Measurements from ENCODE around the gene RUFY2.

DNA sequence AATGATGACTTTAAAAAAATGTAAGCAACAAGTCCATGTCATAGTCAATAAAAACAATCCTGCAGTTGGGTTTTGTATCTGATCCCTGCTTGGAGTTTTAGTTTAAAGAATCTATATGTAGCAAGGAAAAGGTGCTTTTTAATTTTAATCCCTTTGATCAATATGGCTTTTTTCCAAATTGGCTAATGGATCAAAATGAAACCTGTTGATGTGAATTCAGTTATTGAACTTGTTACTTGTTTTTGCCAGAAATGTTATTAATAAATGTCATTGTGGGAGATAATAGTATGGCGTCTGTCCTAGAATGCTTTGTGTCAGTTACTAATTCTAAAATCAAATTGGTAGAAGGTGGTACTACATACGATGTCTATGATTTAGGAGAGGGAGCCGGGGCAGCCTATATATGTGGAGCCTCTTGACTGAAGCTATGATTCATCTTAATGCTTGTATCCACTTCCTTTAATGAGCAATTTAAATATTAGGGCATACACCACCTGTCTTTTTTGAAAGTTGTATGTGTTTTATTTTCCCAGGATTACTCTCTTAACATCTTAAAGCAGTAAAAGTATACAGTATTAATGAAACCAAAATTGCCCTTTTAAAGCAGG, 64.1 kb downstream of the RUFY2 start:
- TF ChIP-seq, protein P1, sequence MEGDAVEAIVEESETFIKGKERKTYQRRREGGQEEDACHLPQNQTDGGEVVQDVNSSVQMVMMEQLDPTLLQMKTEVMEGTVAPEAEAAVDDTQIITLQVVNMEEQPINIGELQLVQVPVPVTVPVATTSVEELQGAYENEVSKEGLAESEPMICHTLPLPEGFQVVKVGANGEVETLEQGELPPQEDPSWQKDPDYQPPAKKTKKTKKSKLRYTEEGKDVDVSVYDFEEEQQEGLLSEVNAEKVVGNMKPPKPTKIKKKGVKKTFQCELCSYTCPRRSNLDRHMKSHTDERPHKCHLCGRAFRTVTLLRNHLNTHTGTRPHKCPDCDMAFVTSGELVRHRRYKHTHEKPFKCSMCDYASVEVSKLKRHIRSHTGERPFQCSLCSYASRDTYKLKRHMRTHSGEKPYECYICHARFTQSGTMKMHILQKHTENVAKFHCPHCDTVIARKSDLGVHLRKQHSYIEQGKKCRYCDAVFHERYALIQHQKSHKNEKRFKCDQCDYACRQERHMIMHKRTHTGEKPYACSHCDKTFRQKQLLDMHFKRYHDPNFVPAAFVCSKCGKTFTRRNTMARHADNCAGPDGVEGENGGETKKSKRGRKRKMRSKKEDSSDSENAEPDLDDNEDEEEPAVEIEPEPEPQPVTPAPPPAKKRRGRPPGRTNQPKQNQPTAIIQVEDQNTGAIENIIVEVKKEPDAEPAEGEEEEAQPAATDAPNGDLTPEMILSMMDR (IDR thresholded peaks at IDR 0.05), result no peak
- TF ChIP-seq EP300 (IDR thresholded peaks at IDR 0.05), result no peak
- TF ChIP-seq POLR2A (IDR thresholded peaks at IDR 0.05), result no peak
